Hematopoietic multipotent progenitor cell treated with erythropoietin and hydrocortisone succinate and interleukin-3 and kit ligand, for 6 days (in vitro differentiated cells): ENCODE results near the gene MRPL51.
"Not testable (repeated sequence)": the region's sequence is repeated elsewhere in the genome, so short reads cannot be mapped to it uniquely, and the experiment has no call there.

Experiments
- DNase-seq: peaks from one replicate; pipeline ENCODE4 v3.0.0-alpha.2; 2015

Gene MRPL51

DNA sequence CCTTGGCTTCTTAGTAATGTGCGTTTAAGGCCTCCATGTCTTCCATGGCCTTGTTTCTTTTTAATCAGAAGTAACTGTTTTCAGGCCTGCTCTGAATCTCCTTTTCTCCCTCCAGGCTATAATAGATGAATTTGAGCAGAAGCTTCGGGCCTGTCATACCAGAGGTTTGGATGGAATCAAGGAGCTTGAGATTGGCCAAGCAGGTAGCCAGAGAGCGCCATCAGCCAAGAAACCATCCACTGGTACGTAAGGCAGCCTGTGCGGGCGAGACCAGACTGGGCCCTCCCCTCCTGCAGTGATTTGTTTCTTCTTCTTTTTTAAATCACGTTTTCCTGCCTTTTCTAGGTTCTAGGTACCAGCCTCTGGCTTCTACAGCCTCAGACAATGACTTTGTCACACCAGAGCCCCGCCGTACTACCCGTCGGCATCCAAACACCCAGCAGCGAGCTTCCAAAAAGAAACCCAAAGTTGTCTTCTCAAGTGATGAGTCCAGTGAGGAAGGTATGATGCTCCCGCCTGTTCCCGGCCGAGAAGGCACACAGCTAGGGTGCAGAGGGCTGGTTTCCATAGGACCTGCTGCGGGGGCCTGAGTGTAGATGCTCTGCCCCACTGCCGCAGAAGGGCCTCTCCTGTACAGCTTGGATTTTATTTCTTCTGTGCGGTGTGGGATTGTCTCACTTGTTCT, 37.7 kb upstream of the MRPL51 start:
- no peak for DNase-seq

DNA sequence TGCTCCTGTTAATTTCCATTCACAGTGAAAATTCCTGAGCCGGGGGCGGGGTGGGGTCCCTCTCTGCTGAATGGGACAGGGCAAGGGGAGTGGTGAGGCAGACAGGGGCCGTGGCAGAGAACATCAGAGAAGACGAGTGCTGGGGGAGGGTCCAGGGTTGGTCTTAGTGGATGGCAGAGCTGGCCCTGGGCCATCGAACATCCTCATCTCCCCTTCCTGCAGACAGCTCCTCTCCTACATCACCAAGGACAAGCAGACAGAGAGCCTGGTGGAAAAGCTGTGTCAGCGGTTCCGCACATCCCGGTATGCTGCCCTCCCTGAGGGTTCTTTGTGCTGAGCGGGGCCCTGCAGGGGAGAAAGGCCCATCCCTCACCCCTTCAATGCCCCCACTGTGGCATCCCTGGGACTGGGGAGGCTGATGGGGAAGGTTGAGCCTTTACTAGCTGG, 36.3 kb upstream of the MRPL51 start:
- no peak for DNase-seq

DNA sequence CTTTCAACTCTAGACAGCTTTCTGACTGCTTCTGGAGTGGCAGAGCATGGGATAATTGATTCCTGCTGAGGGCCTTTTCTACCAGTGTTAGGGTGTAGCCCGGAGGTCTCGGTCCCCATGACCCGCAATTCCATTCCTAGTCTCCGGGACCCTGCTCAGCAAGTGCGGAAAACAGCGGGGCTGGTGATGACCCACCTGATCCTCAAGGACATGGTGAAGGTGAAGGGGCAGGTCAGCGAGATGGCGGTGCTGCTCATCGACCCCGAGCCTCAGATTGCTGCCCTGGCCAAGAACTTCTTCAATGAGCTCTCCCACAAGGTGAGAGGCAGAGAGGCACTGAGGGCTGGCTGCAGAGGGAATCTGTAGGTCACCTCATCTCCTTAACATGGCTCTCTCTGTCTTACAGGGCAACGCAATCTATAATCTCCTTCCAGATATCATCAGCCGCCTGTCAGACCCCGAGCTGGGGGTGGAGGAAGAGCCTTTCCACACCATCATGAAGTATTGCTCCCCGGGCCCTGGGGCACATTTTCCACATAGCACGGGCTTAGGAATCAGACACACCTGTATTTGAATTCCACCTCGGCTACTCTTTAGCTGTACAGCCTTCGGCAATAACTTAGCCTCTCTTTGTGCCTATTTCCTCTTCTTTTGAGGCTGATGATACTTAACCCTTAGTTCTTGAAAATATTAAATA, 35.6 kb upstream of the MRPL51 start:
- no peak for DNase-seq

DNA sequence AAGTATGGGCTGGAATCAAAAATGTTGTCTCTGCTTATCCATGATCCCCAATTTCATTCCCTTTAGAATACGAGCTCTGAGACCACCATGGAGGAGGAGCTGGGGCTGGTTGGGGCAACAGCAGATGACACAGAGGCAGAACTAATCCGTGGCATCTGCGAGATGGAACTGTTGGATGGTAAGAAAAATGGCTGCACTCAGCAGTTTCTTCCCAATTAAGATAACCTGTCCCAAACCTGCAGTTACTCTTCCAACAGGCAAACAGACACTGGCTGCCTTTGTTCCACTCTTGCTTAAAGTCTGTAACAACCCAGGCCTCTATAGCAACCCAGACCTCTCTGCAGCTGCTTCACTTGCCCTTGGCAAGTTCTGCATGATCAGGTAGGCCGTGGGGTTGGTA, 34.6 kb upstream of the MRPL51 start:
- DNase-seq, result no peak

DNA sequence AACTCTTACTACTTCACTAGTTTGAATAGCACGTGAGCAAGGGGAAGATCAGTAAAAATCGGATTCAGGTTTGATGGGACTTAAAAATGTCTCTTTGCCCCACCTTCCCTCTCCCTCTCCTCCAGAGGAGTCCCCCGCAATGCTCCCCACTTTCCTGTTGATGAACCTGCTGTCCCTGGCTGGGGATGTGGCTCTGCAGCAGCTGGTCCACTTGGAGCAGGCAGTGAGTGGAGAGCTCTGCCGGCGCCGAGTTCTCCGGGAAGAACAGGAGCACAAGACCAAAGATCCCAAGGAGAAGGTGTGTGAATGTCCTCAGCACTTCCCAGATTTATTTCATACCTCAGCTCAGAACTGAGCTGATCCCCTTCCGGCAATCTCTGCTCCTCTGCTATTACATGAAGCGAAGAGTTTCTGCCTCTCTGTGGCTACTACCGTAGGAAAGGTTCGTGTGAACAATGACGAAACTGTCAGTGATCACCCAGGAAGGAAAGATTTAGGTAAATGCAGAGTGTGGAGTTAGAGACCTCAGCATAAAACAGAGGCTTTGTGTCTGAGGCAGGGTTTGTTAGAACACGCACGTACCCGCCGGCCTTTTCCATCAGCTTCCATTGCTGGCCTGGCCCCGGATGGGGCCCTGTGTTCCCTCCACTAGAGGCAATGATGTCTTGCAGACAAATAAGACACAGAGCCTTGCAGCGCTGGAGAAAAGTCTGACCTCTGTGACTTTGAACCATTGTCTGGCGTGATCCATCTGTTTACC, 33.9 kb upstream of the MRPL51 start:
- no peak for DNase-seq

DNA sequence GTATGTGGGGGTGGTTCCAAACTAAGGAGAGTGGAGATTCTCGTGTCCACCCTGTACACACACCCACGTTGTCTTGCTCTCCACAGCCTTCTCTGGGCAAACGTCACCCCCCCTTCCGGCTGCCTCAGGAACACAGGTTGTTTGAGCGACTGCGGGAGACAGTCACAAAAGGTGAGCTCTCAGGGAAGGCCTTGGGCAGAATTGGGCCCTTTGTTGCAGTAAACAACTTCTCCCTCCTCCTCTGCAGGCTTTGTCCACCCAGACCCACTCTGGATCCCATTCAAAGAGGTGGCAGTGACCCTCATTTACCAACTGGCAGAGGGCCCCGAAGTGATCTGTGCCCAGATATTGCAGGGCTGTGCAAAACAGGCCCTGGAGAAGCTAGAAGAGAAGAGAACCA, 33.1 kb upstream of the MRPL51 start:
- DNase-seq, result no peak

DNA sequence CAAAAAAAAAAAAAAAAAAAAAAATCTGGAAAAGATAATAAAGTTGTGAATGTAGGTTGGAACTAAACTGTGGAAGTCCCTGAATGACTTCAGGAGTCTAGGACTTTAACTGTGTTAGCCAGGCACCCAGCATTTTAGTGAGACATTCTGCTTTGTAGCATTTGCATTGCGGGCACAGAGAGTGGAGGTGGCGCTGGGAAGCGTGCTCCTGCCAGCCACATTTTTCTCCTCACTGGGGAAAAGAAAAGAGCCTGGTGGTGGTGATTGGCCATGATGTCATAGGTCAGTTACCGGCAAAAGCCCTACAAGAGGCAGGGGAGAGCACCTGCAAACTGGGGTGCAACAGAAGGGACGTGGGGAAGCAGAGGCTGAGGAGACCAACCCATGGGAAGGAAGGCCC, 31.6 kb upstream of the MRPL51 start:
- no peak for DNase-seq

DNA sequence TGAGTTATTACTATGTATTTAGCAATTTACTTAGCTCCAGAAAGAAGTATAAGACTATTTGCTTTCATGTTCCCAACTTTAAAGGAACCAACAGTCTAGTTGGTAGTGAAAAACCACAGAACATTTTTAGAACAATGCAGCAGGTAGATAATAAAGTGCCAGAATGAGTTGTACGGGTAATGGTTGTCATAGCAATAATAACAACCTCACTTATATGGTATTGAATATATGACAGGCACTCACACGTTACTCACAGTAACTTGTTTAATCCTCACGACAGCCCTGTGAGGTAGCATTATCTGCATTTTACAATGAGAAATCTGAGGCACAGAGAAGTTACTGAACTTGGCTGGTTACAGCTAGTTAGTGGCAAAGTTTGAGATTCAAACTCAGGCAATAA, 30.6 kb upstream of the MRPL51 start:
- DNase-seq, result no peak

DNA sequence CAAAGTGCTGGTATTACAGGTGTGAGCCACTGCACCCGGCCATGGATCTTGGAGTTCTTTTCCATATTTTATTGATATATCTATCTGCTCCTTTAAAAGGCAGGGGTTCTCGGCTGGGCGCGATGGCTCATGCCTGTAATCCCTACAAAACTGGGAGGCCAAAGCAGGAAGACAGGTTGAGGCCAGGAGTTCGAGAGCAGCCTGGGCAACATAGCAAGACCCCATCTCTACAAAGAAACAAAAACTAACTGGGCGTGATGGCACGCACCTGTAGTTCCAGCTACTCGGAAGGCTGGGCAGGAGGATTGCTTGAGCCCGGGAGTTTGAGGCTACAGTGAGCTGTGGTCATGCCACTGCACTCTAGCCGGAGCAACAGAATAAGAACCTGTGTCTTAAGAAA, 29.1 kb upstream of the MRPL51 start:
- no peak for DNase-seq

DNA sequence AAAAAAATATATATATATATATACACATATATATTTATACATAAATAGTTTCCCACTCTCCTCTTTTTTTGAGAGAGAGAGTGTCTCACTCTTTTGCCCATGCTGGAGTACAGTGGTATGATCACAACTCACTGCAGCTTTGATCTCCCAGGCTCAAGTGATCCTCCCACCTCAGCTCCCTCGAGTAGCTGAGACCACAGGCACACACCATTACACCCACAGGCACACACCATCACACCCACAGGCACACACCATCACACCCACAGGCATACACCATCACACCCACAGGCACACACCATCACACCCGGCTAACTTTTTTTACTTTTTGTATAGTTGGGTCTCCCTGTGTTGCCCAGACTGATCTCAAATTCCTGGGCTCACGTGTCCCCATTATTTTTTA, 27.1 kb upstream of the MRPL51 start:
- DNase-seq, result no peak

DNA sequence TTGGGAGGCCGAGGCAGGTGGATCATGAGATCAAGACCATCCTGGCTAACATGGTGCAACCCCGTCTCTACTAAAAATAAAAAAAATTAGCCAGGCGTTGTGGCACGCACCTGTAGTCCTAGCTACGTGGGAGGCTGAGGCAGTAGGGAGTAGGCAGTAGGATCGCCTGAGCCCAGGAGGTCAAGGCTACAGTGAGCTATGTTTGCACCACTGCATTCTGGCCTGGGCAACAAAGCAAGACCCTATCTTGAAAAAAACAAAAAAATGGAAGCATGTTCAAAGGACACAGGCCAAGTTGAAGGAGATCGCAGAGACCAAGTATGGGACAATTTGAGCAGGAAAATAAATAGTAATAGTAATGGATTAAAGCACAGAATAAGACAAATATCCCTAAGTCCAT, 15.0 kb upstream of the MRPL51 start:
- DNase-seq, result no peak

DNA sequence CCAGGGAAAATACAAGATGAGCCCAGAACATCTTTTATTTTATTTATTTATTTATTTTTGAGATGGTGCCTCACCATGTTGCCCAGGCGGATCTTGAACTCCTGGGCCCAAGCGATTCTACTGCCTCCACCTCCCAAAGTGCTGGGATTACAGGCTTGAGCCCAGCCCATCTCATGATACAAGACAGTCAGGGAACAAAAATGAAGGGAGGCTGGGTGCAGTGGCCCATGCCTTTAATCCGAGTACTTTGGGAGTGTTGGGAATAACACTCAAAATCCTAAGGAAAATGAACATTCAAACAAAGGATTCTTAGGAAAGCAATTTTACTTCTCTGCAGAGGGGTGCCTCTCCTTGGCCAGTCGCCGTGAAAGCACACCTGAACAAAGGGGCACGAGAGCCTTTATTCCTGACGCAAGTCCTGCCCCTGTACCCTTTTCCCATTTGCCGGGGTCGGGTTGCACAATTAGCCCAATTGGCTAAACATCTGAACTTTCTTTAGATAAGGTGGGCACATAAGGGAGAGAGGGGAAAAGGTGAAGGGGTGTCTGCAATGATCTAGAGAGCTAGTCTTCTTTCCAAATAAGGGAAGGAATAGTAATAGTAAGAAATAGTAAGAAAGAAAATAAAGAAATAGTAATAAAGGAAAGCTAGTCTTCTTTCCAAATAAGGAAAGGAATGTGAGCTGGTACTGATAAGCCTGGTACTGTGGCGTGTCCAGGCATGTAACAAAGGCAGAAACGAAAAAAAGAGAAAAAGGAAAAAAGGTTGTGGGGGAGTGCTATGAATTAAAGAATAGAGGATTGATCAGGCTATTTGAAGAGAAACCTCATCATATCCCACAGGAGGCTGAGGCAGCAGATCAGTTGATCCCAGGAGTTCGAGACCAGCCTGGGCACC, 14.3 kb upstream of the MRPL51 start:
- DNase-seq, result no peak

DNA sequence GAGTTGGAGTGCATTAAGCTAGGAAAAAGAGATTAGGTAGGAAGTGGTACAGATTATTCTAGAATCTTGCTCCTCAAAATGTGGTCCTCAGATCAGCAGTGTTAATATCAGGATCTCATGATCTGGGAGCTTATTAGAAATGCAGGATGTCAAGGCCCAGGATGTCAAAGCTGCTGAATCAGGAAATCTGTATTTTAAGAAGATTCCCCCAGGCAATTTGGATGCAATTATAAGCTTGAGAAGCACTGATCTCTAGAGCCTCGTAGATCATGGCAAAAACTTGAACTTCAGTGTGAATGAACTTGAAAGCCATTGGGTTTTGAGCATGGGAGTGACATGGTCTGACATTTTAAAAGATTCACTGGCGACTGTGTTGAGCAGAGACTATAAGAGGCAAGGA, 7.4 kb upstream of the MRPL51 start:
- no peak for DNase-seq

DNA sequence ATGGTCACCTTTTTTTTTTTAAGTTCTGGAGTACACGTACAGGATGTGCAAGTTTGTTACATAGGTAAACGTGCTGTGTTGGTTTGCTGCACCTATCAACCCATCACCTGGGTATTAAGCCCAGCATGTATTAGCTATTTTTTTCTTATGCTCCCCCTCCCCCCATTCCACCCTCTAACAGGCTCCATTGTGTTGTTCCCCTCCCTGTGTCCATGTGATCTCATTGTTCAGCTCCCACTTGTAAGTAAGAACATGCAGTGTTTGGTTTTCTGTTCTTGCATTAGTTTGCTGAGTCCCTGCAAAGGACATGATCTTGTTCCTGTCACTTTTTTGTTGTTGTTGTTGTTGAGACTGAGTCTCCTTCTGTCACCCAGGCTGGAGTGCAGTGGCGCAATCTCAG, 4.2 kb upstream of the MRPL51 start:
- DNase-seq, result not testable (repeated sequence)

DNA sequence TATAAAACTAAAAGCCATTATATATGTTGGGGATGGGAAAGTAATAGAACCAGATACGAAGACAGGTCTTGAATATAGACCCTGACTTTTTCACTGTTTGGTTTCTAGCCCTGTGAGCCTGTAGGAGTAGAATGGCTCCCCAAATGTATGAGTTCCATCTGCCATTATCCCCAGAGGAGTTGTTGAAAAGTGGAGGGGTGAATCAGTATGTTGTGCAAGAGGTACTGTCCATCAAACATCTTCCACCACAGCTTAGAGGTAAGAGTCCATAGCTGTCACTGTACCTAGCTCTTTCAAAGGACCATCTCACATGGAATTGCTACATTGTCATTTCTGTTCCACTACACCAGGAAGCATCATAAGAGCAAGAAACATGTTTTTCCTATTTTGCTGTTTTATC, 1.9 kb upstream of the MRPL51 start:
- peak; percentile 26 for DNase-seq

DNA sequence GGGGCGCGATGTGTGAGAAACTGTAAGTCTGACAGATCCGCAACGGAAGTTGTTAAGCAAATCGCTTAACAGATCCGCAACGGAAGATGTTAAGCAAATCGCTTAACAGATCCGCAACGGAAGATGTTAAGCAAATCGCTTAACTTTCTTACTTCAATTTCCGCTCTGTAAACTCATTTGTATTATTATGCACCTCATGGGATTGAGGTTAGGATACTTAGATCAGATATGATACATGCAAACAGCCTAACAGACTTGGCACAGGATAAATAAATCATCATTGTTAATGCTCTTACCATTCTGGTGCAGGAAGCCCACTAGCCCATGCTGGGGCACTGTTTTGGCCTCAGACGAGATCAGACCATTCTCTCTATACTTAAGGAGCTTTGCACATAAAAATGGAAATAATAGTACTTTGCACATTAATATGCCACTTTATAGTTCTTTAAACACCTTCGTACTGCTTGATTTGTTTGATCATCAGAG, 1.2 kb upstream of the MRPL51 start:
- no peak for DNase-seq

DNA sequence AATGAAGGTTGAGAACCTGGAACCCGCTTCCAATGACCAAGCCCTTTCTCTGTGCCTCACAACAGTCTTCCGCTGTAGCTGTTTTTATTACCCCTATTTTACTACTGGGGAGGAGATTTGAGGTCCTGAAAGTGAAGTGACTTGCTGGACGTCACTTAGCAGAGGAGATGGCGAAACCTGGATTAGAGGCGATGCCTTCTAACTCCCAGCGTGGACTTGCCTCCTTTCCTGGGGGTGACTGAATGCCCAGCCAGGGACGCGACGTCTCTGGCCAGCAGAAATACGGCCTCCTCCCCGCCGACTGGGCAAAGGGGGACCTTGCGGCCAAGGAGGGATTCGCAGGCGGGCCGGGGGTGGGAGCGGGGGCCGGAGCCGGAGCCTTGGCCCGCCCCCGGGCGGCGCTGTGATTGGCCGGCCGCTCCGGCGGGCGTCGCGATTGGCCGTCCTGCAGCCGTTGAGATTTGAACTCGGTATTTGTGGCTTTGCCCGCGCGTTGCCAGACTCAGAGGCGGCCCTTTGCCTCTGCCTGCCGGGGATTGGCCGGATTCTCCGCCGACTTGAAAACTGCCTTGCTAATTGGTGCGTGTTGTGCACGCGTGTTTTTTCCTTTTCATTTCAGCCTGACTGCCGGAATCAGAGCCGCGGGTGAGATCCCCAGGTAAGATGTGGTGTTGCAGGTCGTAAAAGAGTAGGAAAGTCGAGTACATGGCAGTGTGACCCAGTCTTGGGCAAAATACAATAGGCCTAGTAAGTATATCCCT, 615 bp upstream of the MRPL51 start, which contains the start of gene NCAPD2:
Gene NCAPD2 (plus strand): TSS at position 606 of the 761 bp plus-strand sequence. CDS start 997 bp downstream, outside the sequence.
- peak; percentile 99 for DNase-seq

DNA sequence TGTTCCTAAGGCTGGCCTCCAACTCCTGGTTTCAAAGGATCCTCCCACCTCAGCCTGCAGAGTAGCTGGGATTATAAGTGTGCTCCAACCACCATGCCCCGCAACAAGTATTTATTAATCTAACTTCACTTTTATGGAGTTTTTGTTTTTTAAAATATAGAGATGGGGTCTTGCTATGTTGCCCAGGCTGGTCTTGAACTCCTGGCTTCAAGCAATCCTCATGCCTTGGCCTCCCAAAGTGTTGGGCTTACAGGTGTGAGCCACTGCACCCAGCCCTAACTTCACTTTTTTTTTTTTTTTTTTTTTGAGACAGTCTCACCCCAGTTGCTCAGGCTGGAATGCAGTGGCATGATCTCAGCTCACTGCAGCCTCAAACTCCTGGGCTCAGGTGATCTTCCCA, 2.4 kb downstream of the MRPL51 start:
- DNase-seq, result not testable (repeated sequence)

DNA sequence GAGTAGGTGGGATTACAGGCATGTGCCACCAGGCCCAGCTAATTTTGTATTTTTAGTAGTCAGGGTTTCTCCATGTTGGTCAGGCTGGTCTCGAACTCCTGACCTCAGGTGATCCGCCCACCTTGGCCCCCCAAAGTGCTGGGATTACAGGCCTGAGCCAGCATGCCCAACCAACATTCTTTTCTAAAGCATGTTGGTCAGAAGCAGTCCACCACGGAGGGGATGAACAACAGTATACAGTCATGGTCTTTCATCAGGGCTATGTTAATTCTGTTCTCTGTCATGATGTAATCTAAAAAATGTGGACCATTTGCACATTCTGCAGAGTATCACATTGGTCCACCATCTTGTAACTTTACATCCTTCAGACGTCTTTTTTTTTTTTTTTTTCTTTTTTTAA, 3.6 kb downstream of the MRPL51 start:
- DNase-seq, result no peak

DNA sequence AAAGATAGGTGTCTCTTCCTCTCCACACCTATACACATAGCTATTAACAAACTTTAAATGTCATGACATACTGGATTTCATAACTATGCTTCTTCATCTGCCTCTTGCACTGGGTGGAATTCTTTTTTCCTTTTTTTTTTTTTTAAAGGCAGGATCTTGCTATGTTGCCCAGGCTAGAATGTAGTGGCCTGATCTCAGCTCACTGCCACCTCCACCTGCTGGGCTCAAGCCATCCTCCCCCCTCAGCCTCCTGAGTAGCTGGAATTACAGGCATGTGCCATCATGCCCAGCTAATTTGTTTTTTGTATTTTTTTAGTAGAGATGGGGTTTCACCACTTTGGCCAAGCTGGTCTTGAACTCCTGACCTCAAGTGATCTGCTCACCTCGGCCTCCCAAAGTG, 4.8 kb downstream of the MRPL51 start:
- DNase-seq, result no peak

DNA sequence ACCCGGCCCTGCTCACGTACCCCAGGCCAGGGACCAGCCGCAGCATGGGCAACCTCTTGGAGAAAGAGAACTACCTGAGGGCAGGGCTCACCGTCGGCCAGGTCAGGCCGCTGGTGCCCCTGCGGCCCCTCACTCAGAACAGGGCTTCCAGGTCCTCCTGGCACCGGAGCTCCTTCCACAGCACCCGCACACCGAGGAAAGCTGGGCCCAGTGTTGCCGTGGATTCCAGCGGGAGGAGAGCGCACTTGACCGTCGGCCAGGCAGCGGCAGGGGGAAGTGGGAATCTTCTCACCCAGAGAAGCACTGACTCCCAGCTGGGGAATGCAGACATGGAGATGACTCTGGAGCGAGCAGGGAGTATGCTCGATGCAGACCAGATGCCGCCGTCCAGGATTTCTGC, 14.6 kb downstream of the MRPL51 start:
- DNase-seq, result no peak
